Epidermal melanocyte (primary cell): ENCODE measurements around the gene EDA2R.

ENCODE experiments used
- DNase-seq: peaks from one replicate; pipeline ENCODE4 v3.0.0; 2011; ENCODE audit warnings: low spot score; ENCODE audit not compliant: insufficient read length

EDA2R gene

GRCh38 chrX:66638591-66639500 lies at the start of gene EDA2R:
EDA2R (minus strand) TSS chrX:66639078; CDS start chrX:66616020, 23,058 bp downstream.
- DNase-seq = peak; percentile 17

GRCh38 chrX:66684196-66684595 lies 45.3 kb upstream of the EDA2R start:
- DNase-seq = no peak

- DNase-seq = no peak
These were observed 41.6 kb upstream of the EDA2R start for GRCh38 chrX:66680451-66680850.

GRCh38 chrX:66677430-66677829 lies 38.6 kb upstream of the EDA2R start:
- DNase-seq = no peak

- no peak for DNase-seq
These were observed 38.1 kb upstream of the EDA2R start for GRCh38 chrX:66676990-66677389.

GRCh38 chrX:66676413-66676812 lies 37.5 kb upstream of the EDA2R start:
- DNase-seq = no peak

- no peak for DNase-seq
These were observed 36.7 kb upstream of the EDA2R start for GRCh38 chrX:66675541-66675940.

- no peak for DNase-seq
These were observed 35.6 kb upstream of the EDA2R start for GRCh38 chrX:66674506-66674905.

GRCh38 chrX:66672106-66672505 lies 33.2 kb upstream of the EDA2R start:
- no peak for DNase-seq

- no peak for DNase-seq
These were observed 15.5 kb upstream of the EDA2R start for GRCh38 chrX:66654411-66654810.

GRCh38 chrX:66635360-66635759 lies 3.5 kb downstream of the EDA2R start:
- no peak for DNase-seq

- DNase-seq = no peak
These were observed 4.6 kb downstream of the EDA2R start for GRCh38 chrX:66634272-66634671.

- no peak for DNase-seq
These were observed 5.3 kb downstream of the EDA2R start for GRCh38 chrX:66633541-66633940.

GRCh38 chrX:66632981-66633380 lies 5.9 kb downstream of the EDA2R start:
- DNase-seq = no peak

GRCh38 chrX:66632473-66632872 lies 6.4 kb downstream of the EDA2R start:
- no peak for DNase-seq

GRCh38 chrX:66625525-66625924 lies 13.4 kb downstream of the EDA2R start:
- DNase-seq = no peak

- no peak for DNase-seq
These were observed 16.7 kb downstream of the EDA2R start for GRCh38 chrX:66622209-66622608.

- DNase-seq = no peak
These were observed 21.9 kb downstream of the EDA2R start for GRCh38 chrX:66616944-66617343.

GRCh38 chrX:66602381-66602938 lies 36.4 kb downstream of the EDA2R start:
- DNase-seq = peak; percentile 17

- DNase-seq = no peak
These were observed 37.4 kb downstream of the EDA2R start for GRCh38 chrX:66601522-66601921.

GRCh38 chrX:66579219-66579618 lies 59.7 kb downstream of the EDA2R start:
- DNase-seq = no peak

- no peak for DNase-seq
These were observed 84.9 kb downstream of the EDA2R start for GRCh38 chrX:66553973-66554372.

GRCh38 chrX:66547847-66548369 lies 91.0 kb downstream of the EDA2R start:
- DNase-seq = no peak
